H9 (cell line): ENCODE results near the gene SH3TC1. TPM values are rescaled to one million over a fixed set of nuclear protein-coding genes. Genes with fewer than 3 reads are reported as not detected.

ENCODE experiments used
- DNase-seq: peaks from one replicate; pipeline ENCODE4 v3.0.0-alpha.2; 2017
- H2AFZ ChIP-seq: one replicate; pipeline ENCODE4 v1.6.1; 2013; ENCODE audit warnings: mild to moderate bottlenecking, low read length, control low read depth, moderate library complexity
- H2AK5ac ChIP-seq: 2 replicates; pipeline ENCODE4 v1.6.1; 2013; ENCODE audit warnings: low read length, control low read depth, mixed read lengths; ENCODE audit not compliant: insufficient read length
- H2BK120ac ChIP-seq: one replicate; pipeline ENCODE4 v1.6.1; 2013; ENCODE audit warnings: low read depth, mild to moderate bottlenecking, low read length, control low read depth, inconsistent platforms; ENCODE audit not compliant: poor library complexity, severe bottlenecking
- H2BK12ac ChIP-seq: 2 replicates; pipeline ENCODE4 v1.6.1; 2013; ENCODE audit warnings: low read length, control low read depth, mixed read lengths, low read depth; ENCODE audit not compliant: insufficient read length
- H2BK15ac ChIP-seq: 2 replicates; pipeline ENCODE4 v1.6.1; 2013; ENCODE audit warnings: low read depth, low read length, control low read depth
- H2BK20ac ChIP-seq: one replicate; pipeline ENCODE4 v1.6.1; 2013; ENCODE audit warnings: low read depth, mild to moderate bottlenecking, low read length, control low read depth, inconsistent platforms; ENCODE audit not compliant: poor library complexity, severe bottlenecking
- H2BK5ac ChIP-seq: 2 replicates; pipeline ENCODE4 v1.6.1; 2013; ENCODE audit warnings: low read length, control low read depth, mixed read lengths; ENCODE audit not compliant: insufficient read length
- H3K14ac ChIP-seq: 2 replicates; pipeline ENCODE4 v1.6.1; 2013; ENCODE audit warnings: low read length, control low read depth; ENCODE audit not compliant: insufficient read depth
- H3K18ac ChIP-seq: 2 replicates; pipeline ENCODE4 v1.6.1; 2013; ENCODE audit warnings: low read depth, mild to moderate bottlenecking, mixed read lengths, low read length, control low read depth; ENCODE audit not compliant: insufficient read length
- H3K23ac ChIP-seq: 2 replicates; pipeline ENCODE4 v1.6.1; 2013; ENCODE audit warnings: low read length, control low read depth, mixed read lengths, low read depth; ENCODE audit not compliant: insufficient read length
- H3K23me2 ChIP-seq: 2 replicates; pipeline ENCODE4 v1.6.1; 2013; ENCODE audit warnings: low read depth, mild to moderate bottlenecking, mixed read lengths, low read length, control low read depth; ENCODE audit not compliant: insufficient read length, poor library complexity, severe bottlenecking
- H3K27ac ChIP-seq: 2 replicates; pipeline ENCODE4 v1.5.1; 2013; ENCODE audit warnings: low read length, control low read depth, mixed read lengths, low read depth; ENCODE audit not compliant: insufficient read length
- H3K27me3 ChIP-seq: 2 replicates; pipeline ENCODE4 v1.6.1; 2013; ENCODE audit warnings: low read length, control low read depth, inconsistent platforms; ENCODE audit not compliant: insufficient read depth
- H3K4ac ChIP-seq: 2 replicates; pipeline ENCODE4 v1.6.1; 2013; ENCODE audit warnings: low read depth, mild to moderate bottlenecking, control low read depth, inconsistent platforms, low read length, moderate library complexity
- H3K4me1 ChIP-seq: 2 replicates; pipeline ENCODE4 v1.6.1; 2013; ENCODE audit warnings: low read length, control low read depth, inconsistent platforms; ENCODE audit not compliant: insufficient read depth
- H3K4me2 ChIP-seq: 2 replicates; pipeline ENCODE4 v1.6.1; 2013; ENCODE audit warnings: low read length, control low read depth, mixed read lengths; ENCODE audit not compliant: insufficient read length, insufficient read depth
- H3K56ac ChIP-seq: 2 replicates; pipeline ENCODE4 v1.6.1; 2013; ENCODE audit warnings: low read depth, mild to moderate bottlenecking, mixed read lengths, low read length, control low read depth; ENCODE audit not compliant: insufficient read length
- H3K79me1 ChIP-seq: 2 replicates; pipeline ENCODE4 v1.6.1; 2013; ENCODE audit warnings: low read depth, mild to moderate bottlenecking, moderate library complexity, low read length, control low read depth, inconsistent platforms; ENCODE audit not compliant: insufficient read depth, poor library complexity, severe bottlenecking
- H3K79me2 ChIP-seq: 2 replicates; pipeline ENCODE4 v1.6.1; 2013; ENCODE audit warnings: low read length, control low read depth, inconsistent platforms; ENCODE audit not compliant: insufficient read depth
- H3K9ac ChIP-seq: 2 replicates; pipeline ENCODE4 v1.6.1; 2013; ENCODE audit warnings: low read length, control low read depth, mixed read lengths; ENCODE audit not compliant: insufficient read length; ENCODE audit errors: extremely low read depth
- H3K9me3 ChIP-seq: one replicate; pipeline ENCODE4 v1.6.1; 2013; ENCODE audit warnings: low read depth, low read length, inconsistent platforms; ENCODE audit not compliant: control insufficient read depth
- H3T11ph ChIP-seq: one replicate; pipeline ENCODE4 v1.6.1; 2013; ENCODE audit warnings: mild to moderate bottlenecking, low read length, control low read depth, inconsistent platforms
- H4K20me1 ChIP-seq: one replicate; pipeline ENCODE4 v1.6.1; 2013; ENCODE audit not compliant: control insufficient read depth, insufficient read length, insufficient read depth
- H4K5ac ChIP-seq: 2 replicates; pipeline ENCODE4 v1.6.1; 2013; ENCODE audit warnings: low read depth, mild to moderate bottlenecking, mixed read lengths, low read length, control low read depth; ENCODE audit not compliant: insufficient read length
- H4K8ac ChIP-seq: replicated peaks from 2 replicates; pipeline ENCODE4 v1.6.1; 2013; ENCODE audit warnings: low read length, control low read depth, mixed read lengths, low read depth; ENCODE audit not compliant: insufficient read length
- H4K91ac ChIP-seq: 2 replicates; pipeline ENCODE4 v1.6.1; 2013; ENCODE audit warnings: low read depth, mild to moderate bottlenecking, moderate library complexity, mixed read lengths, low read length, control low read depth; ENCODE audit not compliant: insufficient read length
- H3K27ac Mint-ChIP-seq, 3 experiments: 2 replicates in 2 of 3; 3 replicates in 1 of 3; pipeline ENCODE4 v1.8.0; 2020 to 2021; ENCODE audit warnings: mixed read lengths in 3 of 3, mild to moderate bottlenecking in 1 of 3, moderate library complexity in 1 of 3
- H3K27me3 Mint-ChIP-seq: 2 replicates; pipeline ENCODE4 v1.8.0; 2021; ENCODE audit warnings: low read depth, mild to moderate bottlenecking, moderate library complexity, mixed read lengths
- H3K36me3 Mint-ChIP-seq, 3 experiments: 2 replicates in 2 of 3; 3 replicates in 1 of 3; pipeline ENCODE4 v1.8.0; 2020 to 2021; ENCODE audit warnings: low read depth in 3 of 3, mixed read lengths in 3 of 3; ENCODE audit not compliant: insufficient read depth in 1 of 3
- H3K4me1 Mint-ChIP-seq, 2 experiments: 2 replicates each; pipeline ENCODE4 v1.8.0; 2020; ENCODE audit warnings: mixed read lengths in 2 of 2
- H3K4me3 Mint-ChIP-seq, 2 experiments: 2 replicates in 1 of 2; 3 replicates in 1 of 2; pipeline ENCODE4 v1.8.0; 2020 to 2021; ENCODE audit warnings: mild to moderate bottlenecking in 2 of 2, mixed read lengths in 2 of 2, moderate library complexity in 1 of 2
- H3K9me3 Mint-ChIP-seq, 2 experiments: 2 replicates in 1 of 2; 3 replicates in 1 of 2; pipeline ENCODE4 v1.8.0; 2020; ENCODE audit warnings: mild to moderate bottlenecking in 2 of 2, mixed read lengths in 2 of 2, moderate library complexity in 1 of 2
- CTCF ChIP-seq: fragments of 200-600 bp; sonication (generic); conservative IDR thresholded peaks from 3 replicates; pipeline ENCODE4 v1.8.0; 2021; ENCODE audit warnings: antibody characterized with exemption, mild to moderate bottlenecking
- WGBS: extraction: QIAGEN DNeasy Blood & Tissue Kit; methylation state at CpG from one replicate; pipeline ENCODE4 v1.1.7; 2013; ENCODE audit warnings: missing lambda C conversion rate, low lambda C conversion rate, mixed read lengths; ENCODE audit not compliant: insufficient read length; ENCODE audit errors: extremely low coverage; 5-methylcytosine and 5-hydroxymethylcytosine counted together
- total RNA-seq: library from RNA; stranded (reverse); gene quantifications from 2 replicates; pipeline ENCODE4 v1.2.1, GENCODE V29; 2021

Gene SH3TC1
- total RNA-seq, 1 experiment from 2014 or later = 0.74 TPM

GRCh38 chr4:8209181-8209874 is 10.2 kb downstream of the SH3TC1 start:
- Mint-ChIP-seq H3K4me3 (no peak overlapping the region), H3K27ac (no peak overlapping the region; a peak in 1 of 7 replicates), H3K27me3 (peaks cover 2% of the 10 kb centered on the region; the same call in 1 of the 2 replicates), H3K4me1 (peaks cover 17 to 24% of the 10 kb centered on the region in 2 experiments), H3K9me3 (no peaks in the 10 kb centered on the region), H3K36me3 (no peaks in the 10 kb centered on the region)
- Histone ChIP-seq H2BK5ac (no peak overlapping the region), H4K8ac (no peak overlapping the region), H2AK5ac (no peak overlapping the region), H2BK120ac (no peak overlapping the region), H3K27ac (no peak overlapping the region), H3K9me3 (no peaks in the 10 kb centered on the region), H3K4me1 (no peaks in the 10 kb centered on the region; the same call in 1 of the 2 replicates), H3K79me2 (no peaks in the 10 kb centered on the region), H3K79me1 (no peaks in the 10 kb centered on the region), H3K9ac (no peak overlapping the region), H3K18ac (no peak overlapping the region), H4K5ac (no peak overlapping the region), H3K23ac (no peak overlapping the region), H2BK12ac (no peak overlapping the region), H3K4me2 (no peak overlapping the region), H2BK15ac (no peak overlapping the region), H2BK20ac (no peak overlapping the region), H4K20me1 (no peaks in the 10 kb centered on the region), H2AFZ (no peak overlapping the region), H3T11ph (no peak overlapping the region), H3K23me2 (no peaks in the 10 kb centered on the region), H3K27me3 (no peaks in the 10 kb centered on the region), H3K4ac (no peak overlapping the region), H3K14ac (no peak overlapping the region), H4K91ac (no peak overlapping the region), H3K56ac (no peak overlapping the region)
- no CpG with 5 or more reads among the region's 21 CpGs for WGBS
- TF ChIP-seq CTCF = no peak
- no peak for DNase-seq
